Thymus (tissue), 11 donors: Measurements from ENCODE around the gene CCN2. TPM values are rescaled to one million over a fixed set of nuclear protein-coding genes. Genes with fewer than 3 reads are reported as not detected.
A peak's percentile ranks its signal among the peaks of the same experiment; 100 is the strongest.

Source experiments
- DNase-seq, 9 donors: peaks; one replicate each; pipeline ENCODE4 v3.0.0-alpha.2; 2013; ENCODE audit warnings: low spot score in 9 of 9, low read depth in 6 of 9, missing footprints in 1 of 9
- H3K27ac ChIP-seq, 2 donors: one replicate each; pipeline ENCODE4 v1.5.1; 2013; ENCODE audit warnings: control low read depth in 1 of 2, low read depth in 1 of 2, low read length in 1 of 2, mild to moderate bottlenecking in 1 of 2, moderate library complexity in 1 of 2
- H3K27me3 ChIP-seq, 2 donors: one replicate each; pipeline ENCODE4 v1.5.1; 2013; ENCODE audit warnings: low read length in 1 of 2; ENCODE audit not compliant: control insufficient read depth in 2 of 2, insufficient read depth in 1 of 2
- H3K36me3 ChIP-seq, 2 donors: one replicate each; pipeline ENCODE4 v1.5.1; 2013; ENCODE audit warnings: low read length in 1 of 2, mild to moderate bottlenecking in 1 of 2, moderate library complexity in 1 of 2; ENCODE audit not compliant: control insufficient read depth in 2 of 2, insufficient read depth in 2 of 2
- H3K4me1 ChIP-seq, 2 donors: one replicate each; pipeline ENCODE4 v1.5.1; 2013; ENCODE audit warnings: low read length in 2 of 2; ENCODE audit not compliant: control insufficient read depth in 2 of 2, insufficient read depth in 2 of 2
- H3K4me3 ChIP-seq, 2 donors: one replicate each; pipeline ENCODE4 v1.5.1; 2013; ENCODE audit warnings: low read length in 2 of 2, control low read depth in 1 of 2, mild to moderate bottlenecking in 1 of 2
- H3K9me3 ChIP-seq, 2 donors: one replicate each; pipeline ENCODE4 v1.5.1; 2013; ENCODE audit warnings: low read length in 1 of 2, mild to moderate bottlenecking in 1 of 2; ENCODE audit not compliant: control insufficient read depth in 2 of 2, insufficient read depth in 1 of 2
- WGBS: extraction: QIAGEN DNeasy Blood & Tissue Kit; methylation state at CpG from one replicate; pipeline ENCODE4 v1.1.7; 2013; 5-methylcytosine and 5-hydroxymethylcytosine counted together
- polyA plus RNA-seq: library from polyadenylated mRNA; stranded (reverse); fragments of 200-250 nt; gene quantifications from one replicate; pipeline ENCODE4 v1.2.3, GENCODE V29; 2013
- total RNA-seq: library from RNA; stranded (reverse); fragments of 120-200 nt; gene quantifications from one replicate; pipeline ENCODE4 v1.2.4, GENCODE V29; 2013
- donor health status: healthy.

CCN2 gene
- total and polyA plus RNA-seq, 2 donors, result 2.5 to 213 TPM

GRCh38 chr6:131955192-131955591, 4.0 kb upstream of the CCN2 start:
- Histone ChIP-seq H3K9me3 (no peaks in the 10 kb centered on the region), H3K36me3 (no peaks in the 10 kb centered on the region), H3K4me1 (peaks cover 0 to 6% of the 10 kb centered on the region in 2 donors), H3K4me3 (no peak overlapping the region), H3K27ac (no peak overlapping the region), H3K27me3 (peaks cover 24 to 32% of the 10 kb centered on the region in 2 donors)
- DNase-seq, result no peak
- 92% methylated on average over 6 of the region's 6 CpGs for whole genome bisulfite sequencing

- no peaks in the 10 kb centered on the region for H3K36me3 ChIP-seq
- no peak overlapping the region for H3K27ac ChIP-seq
- H3K4me3 ChIP-seq, result no peak overlapping the region
- WGBS, result 93% methylated on average over 7 of the region's 7 CpGs
- no peak for DNase-seq
- H3K9me3 ChIP-seq, result no peaks in the 10 kb centered on the region
- peaks cover 0 to 10% of the 10 kb centered on the region in 2 donors for H3K4me1 ChIP-seq
- peaks cover 28 to 37% of the 10 kb centered on the region in 2 donors for H3K27me3 ChIP-seq
Measured at GRCh38 chr6:131954775-131955107, 3.6 kb upstream of the CCN2 start.

- H3K9me3 ChIP-seq, result no peaks in the 10 kb centered on the region
- H3K27me3 ChIP-seq, result peaks cover 33 to 42% of the 10 kb centered on the region in 2 donors
- WGBS, result 31% methylated on average over 3 of the region's 3 CpGs
- peaks cover 0 to 10% of the 10 kb centered on the region in 2 donors for H3K4me1 ChIP-seq
- no peak overlapping the region for H3K4me3 ChIP-seq
- no peak for DNase-seq
- no peaks in the 10 kb centered on the region for H3K36me3 ChIP-seq
- peak overlapping the region in 1 of 2 donors; percentile 18 for H3K27ac ChIP-seq
Measured at GRCh38 chr6:131954059-131954774, 3.0 kb upstream of the CCN2 start.

- Histone ChIP-seq H3K4me3 (no peak overlapping the region), H3K36me3 (no peaks in the 10 kb centered on the region), H3K27ac (no peak overlapping the region), H3K9me3 (no peaks in the 10 kb centered on the region), H3K4me1 (peaks cover 0 to 10% of the 10 kb centered on the region in 2 donors), H3K27me3 (peaks cover 35 to 51% of the 10 kb centered on the region in 2 donors)
- DNase-seq, result no peak
- 96% methylated on average over 4 of the region's 4 CpGs for WGBS
Measured at GRCh38 chr6:131952886-131953509, 1.8 kb upstream of the CCN2 start.

- DNase-seq, result no peak
- Histone ChIP-seq H3K9me3 (no peaks in the 10 kb centered on the region), H3K27ac (no peak overlapping the region), H3K27me3 (peaks cover 35 to 51% of the 10 kb centered on the region in 2 donors), H3K4me1 (peaks cover 0 to 10% of the 10 kb centered on the region in 2 donors), H3K4me3 (no peak overlapping the region), H3K36me3 (no peaks in the 10 kb centered on the region)
- 59% methylated on average over 8 of the region's 8 CpGs for WGBS
Measured at GRCh38 chr6:131951576-131952230, 531 bp upstream of the CCN2 start.

GRCh38 chr6:131949909-131950766, 1.0 kb downstream of the CCN2 start:
- Histone ChIP-seq H3K4me3 (peak overlapping the region; percentile 33 to 46), H3K36me3 (no peaks in the 10 kb centered on the region), H3K9me3 (no peaks in the 10 kb centered on the region), H3K27ac (peak overlapping the region; percentile 33 to 36), H3K27me3 (peaks cover 35 to 51% of the 10 kb centered on the region in 2 donors), H3K4me1 (peaks cover 0 to 10% of the 10 kb centered on the region in 2 donors)
- peak in 3 of 9 donors; percentile 7 to 10 (median 8) for DNase-seq
- WGBS, result 12% methylated on average over 42 of the region's 42 CpGs

- no peak overlapping the region for H3K4me3 ChIP-seq
- no peak for DNase-seq
- H3K9me3 ChIP-seq, result no peaks in the 10 kb centered on the region
- H3K36me3 ChIP-seq, result no peaks in the 10 kb centered on the region
- peak overlapping the region in 1 of 2 donors; percentile 33 for H3K27ac ChIP-seq
- WGBS, result 84% methylated on average over 3 of the region's 3 CpGs
- H3K4me1 ChIP-seq, result peaks cover 0 to 10% of the 10 kb centered on the region in 2 donors
- peaks cover 35 to 51% of the 10 kb centered on the region in 2 donors for H3K27me3 ChIP-seq
Measured at GRCh38 chr6:131949620-131949908, 1.6 kb downstream of the CCN2 start.

GRCh38 chr6:131948692-131949619, 2.2 kb downstream of the CCN2 start:
- Histone ChIP-seq H3K4me3 (no peak overlapping the region), H3K4me1 (peaks cover 0 to 10% of the 10 kb centered on the region in 2 donors), H3K36me3 (no peaks in the 10 kb centered on the region), H3K27me3 (peaks cover 35 to 51% of the 10 kb centered on the region in 2 donors), H3K27ac (no peak overlapping the region), H3K9me3 (no peaks in the 10 kb centered on the region)
- whole genome bisulfite sequencing, result 92% methylated on average over 18 of the region's 18 CpGs
- no peak for DNase-seq
